HG03280 (cell line): ENCODE results near the gene DTX2.
"Not testable (repeated sequence)": the region's sequence is repeated elsewhere in the genome, so short reads cannot be mapped to it uniquely, and the experiment has no call there.

Source experiments
- ATAC-seq: cut with Tn5 transposase; IDR thresholded peaks from one replicate; pipeline ENCODE4 v1.9.1; 2021; ENCODE audit warnings: mild to moderate bottlenecking, moderate library complexity; ENCODE audit not compliant: unreplicated experiment

The DTX2 gene

GRCh38 chr7:76511200-76511910 lies 49.8 kb downstream of the DTX2 start:
- not testable (repeated sequence) for ATAC-seq

- ATAC-seq = not testable (repeated sequence)
Observed at GRCh38 chr7:76511911-76512885, 50.7 kb downstream of the DTX2 start.

GRCh38 chr7:76512941-76513816 lies 51.7 kb downstream of the DTX2 start:
- ATAC-seq = no peak

- ATAC-seq = no peak
Observed at GRCh38 chr7:76513817-76514799, 52.6 kb downstream of the DTX2 start.

- no peak for ATAC-seq
Observed at GRCh38 chr7:76514926-76515771, 53.6 kb downstream of the DTX2 start.

GRCh38 chr7:76515999-76516443 lies 54.5 kb downstream of the DTX2 start:
- ATAC-seq = peak; percentile 68

GRCh38 chr7:76516932-76517331 lies 55.4 kb downstream of the DTX2 start:
- not testable (repeated sequence) for ATAC-seq

GRCh38 chr7:76526183-76526582 lies 64.7 kb downstream of the DTX2 start:
- not testable (repeated sequence) for ATAC-seq

GRCh38 chr7:76531643-76532042 lies 70.1 kb downstream of the DTX2 start:
- ATAC-seq = not testable (repeated sequence)

GRCh38 chr7:76543197-76543596 lies 81.7 kb downstream of the DTX2 start, which contains the start of gene SPDYE16:
TSS of gene SPDYE16 (minus strand) at chr7:76543297. CDS start at chr7:76541459, 1,838 bp downstream.
- ATAC-seq = not testable (repeated sequence)

GRCh38 chr7:76549025-76549854 lies 87.7 kb downstream of the DTX2 start:
- peak; percentile 100 for ATAC-seq

- ATAC-seq = not testable (repeated sequence)
Observed at GRCh38 chr7:76549855-76550248, 88.3 kb downstream of the DTX2 start.

GRCh38 chr7:76551992-76552391 lies 90.5 kb downstream of the DTX2 start:
- ATAC-seq = not testable (repeated sequence)
